ENCODE results near the gene SCN3A.

DNA sequence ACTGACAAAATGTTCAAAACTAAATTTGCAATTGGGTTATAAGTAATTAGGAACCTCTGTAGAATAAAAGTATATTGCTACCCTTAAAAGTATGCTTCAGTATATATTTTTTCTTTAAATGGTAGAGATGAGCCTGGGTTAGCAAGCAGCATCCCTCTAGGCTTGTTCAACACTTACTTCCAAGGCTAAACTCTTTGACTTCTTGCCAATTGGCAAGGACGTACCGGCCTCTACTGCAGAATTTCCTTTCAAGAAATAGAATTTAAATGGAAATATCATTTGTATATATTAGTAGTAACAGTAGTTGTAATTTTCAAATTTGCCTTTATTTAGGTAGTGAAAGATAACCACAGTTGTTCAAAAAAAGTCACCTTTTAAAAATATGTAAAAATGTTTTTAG lies 143.4 kb downstream of the SCN3A start:
- TF ChIP-seq, protein P1, sequence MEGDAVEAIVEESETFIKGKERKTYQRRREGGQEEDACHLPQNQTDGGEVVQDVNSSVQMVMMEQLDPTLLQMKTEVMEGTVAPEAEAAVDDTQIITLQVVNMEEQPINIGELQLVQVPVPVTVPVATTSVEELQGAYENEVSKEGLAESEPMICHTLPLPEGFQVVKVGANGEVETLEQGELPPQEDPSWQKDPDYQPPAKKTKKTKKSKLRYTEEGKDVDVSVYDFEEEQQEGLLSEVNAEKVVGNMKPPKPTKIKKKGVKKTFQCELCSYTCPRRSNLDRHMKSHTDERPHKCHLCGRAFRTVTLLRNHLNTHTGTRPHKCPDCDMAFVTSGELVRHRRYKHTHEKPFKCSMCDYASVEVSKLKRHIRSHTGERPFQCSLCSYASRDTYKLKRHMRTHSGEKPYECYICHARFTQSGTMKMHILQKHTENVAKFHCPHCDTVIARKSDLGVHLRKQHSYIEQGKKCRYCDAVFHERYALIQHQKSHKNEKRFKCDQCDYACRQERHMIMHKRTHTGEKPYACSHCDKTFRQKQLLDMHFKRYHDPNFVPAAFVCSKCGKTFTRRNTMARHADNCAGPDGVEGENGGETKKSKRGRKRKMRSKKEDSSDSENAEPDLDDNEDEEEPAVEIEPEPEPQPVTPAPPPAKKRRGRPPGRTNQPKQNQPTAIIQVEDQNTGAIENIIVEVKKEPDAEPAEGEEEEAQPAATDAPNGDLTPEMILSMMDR (IDR thresholded peaks at IDR 0.05; ENCODE audit: low read length), result no peak
- no peak for TF ChIP-seq EZH2 (optimal IDR thresholded peaks at IDR 0.05; ENCODE audit: low read depth, low read length)

Measured in MM.1S (cell line).